NCI-H82 treated with DMSO at 0.1 percent for 48 hours (cell line): Measurements from ENCODE around the gene MGAT1.
"Not testable (repeated sequence)": the region's sequence is repeated elsewhere in the genome, so short reads cannot be mapped to it uniquely, and the experiment has no call there.

Source experiments
- DNase-seq: peaks from one replicate; lab custom pipeline; 2025; ENCODE audit not compliant: unreplicated experiment; lab: John Stamatoyannopoulos, UW

The MGAT1 gene

DNA sequence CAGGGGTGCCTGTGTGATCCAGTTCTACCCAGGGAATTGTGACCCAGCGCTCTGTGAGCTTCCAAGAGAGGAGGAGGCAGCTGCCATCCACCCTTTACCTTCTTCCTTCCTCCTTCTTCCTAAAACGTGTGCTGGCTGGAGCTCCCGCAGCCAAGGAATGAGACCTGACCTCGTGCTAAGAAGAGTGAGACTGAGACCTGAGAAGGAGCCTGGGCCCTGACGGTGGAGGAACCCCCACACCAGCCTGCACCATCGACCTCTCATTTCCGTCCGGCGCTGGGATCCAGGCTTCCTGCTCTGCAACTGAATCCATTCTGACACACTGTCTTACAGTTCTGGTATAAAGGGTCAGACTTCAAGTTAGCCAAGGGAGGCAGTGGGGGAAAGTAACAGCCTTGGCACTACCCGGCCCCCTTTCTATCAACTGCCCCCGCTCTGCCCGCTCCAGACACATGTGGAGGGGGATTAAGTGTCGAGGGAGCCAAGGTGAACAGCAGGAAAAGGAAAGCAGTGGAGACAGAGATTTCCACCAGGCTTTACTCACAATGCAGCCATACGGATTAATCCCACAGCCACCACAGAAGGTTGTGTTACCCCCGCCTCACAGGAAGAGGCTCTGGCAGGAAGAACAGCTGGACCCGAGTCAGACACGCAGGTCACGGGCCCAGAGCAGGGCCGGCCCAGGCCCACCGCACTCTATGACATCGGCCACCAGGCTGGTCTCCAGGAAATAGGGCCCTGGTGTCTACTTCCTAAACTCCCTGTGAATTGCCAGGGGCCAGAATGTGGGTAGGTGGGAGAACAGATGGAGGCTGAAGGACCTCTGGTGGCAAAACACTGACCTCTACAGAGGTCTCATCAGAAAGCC is 15.8 kb downstream of the MGAT1 start:
- peak; percentile 21 for DNase-seq

DNA sequence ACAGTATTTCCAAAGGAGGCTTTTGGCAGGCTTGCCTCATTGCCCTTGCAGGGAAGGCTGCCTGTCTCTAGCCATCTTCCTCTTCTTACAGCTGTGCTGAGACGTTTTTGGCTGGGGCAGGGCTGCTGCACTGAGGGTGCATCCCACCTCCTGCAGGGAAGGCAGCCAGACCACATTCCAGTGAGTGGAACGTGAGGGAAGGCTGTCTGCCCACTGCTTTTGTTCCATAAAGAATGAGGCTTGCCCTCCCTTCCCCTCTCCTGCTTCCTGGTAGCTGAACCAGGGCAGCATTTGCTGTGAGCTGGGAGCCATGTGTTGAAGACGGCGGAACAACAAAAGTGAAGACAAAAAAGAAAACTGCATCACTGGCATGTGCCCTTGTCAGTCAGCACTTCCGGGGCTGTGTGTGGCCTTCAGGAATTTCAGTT is 16.8 kb downstream of the MGAT1 start:
- no peak for DNase-seq

DNA sequence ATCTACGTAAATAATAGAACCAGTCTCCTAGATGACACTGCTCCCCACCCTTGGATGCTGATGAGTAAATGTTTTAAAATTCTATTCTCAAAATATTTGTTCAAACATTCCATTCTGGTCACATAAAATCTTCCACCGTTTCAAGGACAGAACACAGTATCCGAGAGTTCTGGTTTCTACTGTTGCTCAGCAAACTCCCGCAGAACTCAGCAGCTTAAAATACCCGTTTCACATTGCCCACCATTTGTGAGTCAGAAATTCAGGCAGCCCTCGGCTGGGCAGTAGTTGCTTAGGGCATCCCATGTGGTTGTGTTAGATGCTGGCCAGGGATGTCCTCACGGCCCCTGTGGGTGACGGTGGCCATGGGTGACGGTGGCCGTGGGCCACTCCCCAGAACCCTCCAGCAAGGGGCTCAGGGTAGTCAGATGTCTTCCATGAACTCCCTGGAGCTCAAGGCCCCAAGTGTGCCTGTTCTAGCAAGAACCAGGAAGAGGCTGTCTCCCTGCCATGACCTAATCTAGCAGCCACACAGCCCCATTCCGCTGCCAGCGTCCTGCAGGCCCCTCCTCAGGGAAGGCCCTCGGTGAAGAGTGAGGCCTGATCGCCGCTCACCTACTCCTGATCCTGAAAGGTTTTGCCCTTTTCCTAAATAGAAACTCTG is 17.4 kb downstream of the MGAT1 start:
- no peak for DNase-seq

DNA sequence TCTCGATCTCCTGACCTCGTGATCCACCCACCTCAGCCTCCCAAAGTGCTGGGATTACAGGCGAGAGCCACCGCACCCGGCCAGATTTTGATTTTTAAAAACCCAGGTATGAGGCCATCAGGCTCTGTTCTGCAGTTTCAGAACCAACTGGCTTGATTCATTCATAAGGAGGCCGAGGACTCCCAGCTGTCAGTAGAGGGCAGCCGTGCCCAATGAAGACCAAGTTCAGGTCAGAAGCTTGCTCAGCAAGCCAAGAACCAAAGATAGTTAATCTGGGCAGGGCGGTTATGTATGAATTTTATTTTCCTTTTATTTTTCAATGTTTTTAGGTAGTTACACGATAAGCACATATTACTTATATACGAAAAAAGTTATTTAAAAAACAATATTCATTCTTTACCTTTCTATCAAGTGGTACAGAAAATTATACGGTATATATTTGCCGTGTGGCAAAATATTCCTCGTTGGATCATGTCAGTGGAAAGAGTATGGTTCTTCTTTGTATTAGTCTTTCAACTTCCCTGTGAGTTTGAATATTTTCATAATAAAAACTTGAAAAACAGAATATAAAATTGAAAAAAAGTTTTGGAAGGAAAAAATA is 18.0 kb downstream of the MGAT1 start:
- no peak for DNase-seq

DNA sequence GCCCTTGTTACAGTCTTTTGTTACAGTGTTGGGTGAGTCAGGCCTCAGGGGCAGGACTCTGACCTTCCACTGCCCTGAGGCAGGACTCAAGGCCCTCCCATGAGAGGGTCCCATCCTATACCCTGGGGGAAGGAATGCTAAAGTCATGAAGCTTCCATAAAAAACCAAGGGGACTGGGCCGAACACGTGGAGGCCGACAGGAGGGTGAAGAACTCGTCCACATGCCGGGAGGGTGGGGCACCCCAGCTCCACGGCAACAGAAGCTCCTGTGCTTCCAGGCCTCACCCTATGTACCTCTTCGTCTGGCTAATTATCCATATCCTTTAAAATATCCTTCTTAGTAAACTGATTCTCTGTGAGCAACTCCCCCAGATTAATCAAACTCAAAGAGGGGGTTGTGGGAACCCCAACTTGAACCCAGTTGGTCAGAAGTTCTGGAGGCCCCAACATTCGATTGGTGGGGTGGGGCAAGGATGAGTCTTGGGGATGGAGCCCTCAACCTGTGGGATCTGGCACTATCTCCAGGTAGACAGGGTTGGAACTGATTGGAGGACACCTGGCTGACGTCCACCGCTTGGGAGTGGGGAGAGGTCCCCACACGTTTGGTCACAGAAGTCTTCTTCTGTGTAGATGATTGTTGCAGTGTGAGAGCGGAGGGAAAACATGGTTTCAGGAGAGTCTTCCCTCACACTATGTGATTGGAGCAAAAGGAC is 19.1 kb downstream of the MGAT1 start:
- DNase-seq = no peak

DNA sequence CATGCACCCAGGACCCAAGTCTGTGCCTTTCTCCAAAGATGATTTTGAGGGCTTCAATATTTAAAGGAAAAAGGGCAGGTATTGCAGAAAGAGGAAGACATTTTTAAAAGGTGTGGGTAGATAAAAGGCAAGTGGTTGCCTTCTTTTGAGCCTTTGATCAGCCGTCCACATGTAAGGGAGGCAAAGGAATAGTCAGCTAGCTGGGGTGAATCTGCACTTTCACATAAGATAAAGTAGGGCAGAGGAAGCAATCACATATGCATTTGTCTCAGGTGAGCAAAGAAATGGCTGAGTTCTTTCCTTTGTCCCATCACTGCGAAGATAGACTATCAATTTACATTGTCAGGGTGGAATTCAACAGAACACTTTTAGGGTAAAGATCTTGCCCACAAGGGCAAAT is 19.9 kb downstream of the MGAT1 start:
- DNase-seq = no peak

DNA sequence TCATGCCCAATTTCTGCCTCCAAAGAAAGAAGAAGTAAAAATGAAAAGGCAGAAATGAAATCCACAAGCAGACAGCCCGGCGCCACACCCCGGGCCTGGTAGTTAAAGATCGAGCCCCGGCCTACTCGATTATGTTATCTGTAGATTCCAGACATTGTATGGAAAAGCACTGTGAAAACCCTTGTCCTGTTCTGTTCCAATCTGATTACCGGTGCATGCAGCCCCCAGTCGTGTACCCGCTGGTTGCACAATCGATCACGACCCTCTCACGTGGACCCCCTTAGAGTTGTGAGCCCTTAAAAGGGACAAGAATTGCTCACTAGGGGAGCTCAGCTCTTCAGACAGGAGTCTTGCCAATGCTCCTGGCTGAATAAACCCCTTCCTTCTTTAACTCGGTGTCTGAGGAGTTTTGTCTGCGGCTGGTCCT is 20.7 kb downstream of the MGAT1 start:
- DNase-seq = not testable (repeated sequence)

DNA sequence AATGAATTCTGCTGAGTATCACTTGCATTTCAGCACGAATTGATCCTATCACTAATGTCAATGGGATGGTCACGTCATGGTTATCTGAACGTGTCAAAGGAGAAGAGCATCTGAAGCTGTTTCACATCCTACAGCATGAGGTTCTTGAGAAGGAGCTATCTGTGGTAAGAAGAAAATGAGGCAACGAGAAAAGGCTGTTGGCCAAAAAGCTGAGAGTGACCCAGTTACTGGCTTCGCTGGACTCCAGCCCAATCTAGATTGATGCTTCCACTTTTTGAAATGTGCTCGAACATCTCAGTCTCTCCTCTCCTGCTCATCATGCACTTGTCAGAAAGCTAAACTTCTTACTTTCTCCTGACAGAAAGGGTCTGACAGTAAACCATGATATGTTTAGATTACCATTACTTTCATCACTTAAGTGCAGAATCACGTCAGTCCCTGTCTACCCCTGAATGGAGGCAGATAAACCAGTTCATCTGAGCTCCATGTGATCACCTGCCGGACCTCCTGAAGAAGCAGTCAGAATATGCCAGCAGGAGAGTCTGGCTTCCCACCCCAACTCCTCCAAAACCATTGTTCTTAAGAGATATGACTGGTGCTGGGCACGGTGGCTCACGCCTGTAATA is 22.5 kb downstream of the MGAT1 start:
- no peak for DNase-seq

DNA sequence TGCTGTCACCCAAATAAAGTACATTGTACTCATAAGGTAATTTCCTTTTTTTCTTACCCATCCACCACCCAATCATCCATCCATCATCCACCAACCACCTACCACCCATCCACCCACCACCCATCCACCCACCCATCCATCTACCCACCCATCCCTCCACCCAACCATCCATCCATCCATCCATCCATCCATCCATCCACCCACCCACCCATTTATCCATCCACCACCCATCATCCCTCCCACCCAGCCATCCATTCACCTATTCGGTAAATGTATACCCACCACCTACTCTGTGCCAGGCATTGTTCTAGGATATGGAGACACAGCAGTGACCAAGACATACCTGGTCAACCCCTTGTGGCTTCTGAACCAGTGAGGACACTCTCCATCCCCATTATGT is 25.1 kb downstream of the MGAT1 start:
- DNase-seq = no peak

DNA sequence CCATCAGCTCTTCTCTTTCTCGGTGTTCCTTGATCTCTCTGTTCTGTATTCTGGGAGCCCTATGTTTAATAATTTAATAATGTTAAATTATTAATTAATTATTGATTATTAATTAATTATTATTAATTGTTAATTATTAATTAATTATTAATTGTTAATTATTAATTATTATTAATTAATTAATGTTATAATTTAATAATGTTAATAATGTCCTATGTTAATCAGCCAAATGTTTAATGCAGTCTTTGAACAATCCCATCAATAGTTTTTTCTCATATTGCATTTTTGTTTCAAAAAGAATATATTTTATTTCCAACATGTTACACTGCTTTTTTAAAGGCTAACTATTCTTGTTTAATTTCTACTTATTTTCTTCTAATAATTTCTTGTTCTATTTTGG is 26.2 kb downstream of the MGAT1 start:
- no peak for DNase-seq

DNA sequence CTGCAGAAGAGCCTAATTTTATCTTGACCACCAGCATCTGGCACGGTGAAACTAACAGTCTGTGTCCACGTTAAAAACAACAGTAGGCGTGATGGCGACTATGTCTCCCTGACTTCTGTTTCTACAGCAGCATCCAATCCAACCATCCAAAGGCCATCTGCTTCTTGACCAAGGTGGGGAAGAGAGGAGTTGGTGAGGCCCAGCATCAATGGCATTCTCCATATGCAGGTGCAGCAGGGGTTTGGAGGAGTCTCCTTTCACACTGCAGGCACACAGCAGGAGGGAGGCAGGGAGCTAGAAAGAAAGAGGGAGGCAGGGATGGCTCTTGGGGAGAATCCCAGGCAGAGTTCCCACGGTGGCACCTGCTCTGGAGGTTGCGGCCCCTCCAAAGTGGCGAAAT is 27.0 kb downstream of the MGAT1 start:
- DNase-seq = no peak

DNA sequence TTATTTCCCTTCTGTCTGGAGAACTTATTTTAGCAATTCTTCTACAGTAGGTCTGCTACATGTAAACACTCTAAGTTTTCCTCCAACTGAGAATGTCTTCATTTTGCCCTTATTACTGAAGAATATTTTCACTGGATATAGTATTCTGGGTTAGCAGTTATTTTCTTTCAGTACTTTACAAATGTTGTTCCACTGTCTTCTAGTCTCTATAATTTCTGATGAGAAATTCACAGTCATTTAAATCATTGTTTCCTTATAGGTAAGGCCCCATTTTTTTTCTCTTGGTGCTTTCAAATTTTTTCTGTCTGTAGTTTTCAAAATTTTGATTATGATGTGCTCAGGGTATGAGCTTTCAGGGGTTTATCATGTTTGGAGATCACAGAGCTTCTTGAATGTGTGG is 30.8 kb downstream of the MGAT1 start:
- DNase-seq = no peak

DNA sequence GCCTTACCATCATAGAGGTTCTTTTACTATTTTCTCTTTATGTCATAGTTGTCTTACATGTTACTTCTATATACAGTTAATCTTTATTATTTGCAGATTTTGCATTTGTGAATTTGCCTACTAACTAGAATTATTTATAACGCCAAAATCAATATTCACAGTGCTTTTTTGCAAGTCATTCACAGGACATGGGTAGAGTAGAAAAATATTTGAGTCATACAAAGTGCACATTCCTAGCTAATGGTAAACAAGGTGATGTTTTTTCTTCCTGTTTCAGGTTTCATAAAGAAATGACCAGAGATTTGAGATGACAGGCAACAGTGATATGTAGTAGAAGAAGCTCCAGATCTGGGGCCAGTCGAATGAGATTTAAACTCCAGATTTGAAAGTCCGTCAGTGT is 32.8 kb downstream of the MGAT1 start:
- DNase-seq = no peak

DNA sequence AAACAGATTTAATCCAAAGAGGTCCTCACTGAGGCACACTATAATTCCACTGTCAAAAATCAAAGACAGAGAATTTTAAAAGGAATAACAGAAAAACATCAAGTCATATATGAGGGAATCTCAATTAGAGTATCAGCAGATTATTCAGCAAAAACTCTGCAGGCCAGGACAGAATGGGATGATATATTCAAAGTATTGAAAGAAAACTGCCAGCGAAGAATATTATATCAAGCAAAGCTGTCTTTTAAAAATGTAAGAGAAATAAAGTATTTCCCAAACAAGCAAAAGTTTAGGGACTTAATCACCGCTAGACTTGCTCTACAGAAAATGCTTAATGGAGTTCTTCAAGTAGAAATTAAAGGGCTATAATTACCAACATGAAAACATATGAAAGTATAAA is 47.0 kb downstream of the MGAT1 start:
- no peak for DNase-seq

DNA sequence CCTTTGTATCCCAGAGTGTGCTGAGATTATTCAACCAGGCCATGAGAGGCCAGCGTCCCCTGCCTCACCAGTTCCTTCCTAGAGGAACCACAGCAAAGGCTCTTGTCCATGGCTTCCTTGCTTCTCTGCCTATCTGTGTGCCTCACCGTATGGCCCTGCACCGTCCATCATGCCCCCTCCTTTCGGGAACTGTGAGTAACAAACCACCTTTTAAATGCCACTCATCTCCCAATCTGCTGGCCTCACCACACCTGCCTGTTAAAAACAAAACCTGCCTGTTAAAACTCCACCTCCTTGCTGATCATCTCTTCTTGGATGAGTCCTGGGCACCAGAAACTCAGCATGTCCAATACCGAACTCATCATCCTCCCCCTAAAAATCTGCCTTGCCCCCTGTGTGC is 58.4 kb downstream of the MGAT1 start:
- no peak for DNase-seq

DNA sequence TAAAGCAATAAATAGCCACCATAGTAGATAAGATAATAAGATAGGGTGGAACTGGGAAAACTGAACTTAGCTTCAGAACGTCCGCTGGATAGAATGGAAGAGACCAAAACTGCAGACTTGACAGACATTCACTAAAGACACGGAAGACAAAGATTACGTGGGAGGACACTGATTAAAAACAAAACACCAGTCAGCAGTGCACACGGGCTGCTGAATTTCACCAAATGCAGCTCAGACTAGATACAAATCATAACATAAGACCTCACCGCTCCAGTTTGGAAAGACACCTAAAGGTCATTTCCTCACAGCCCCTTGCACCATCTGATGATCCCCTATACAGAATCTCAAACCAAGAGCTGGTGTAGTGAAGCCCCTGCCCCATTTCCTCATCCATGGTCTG is 59.9 kb downstream of the MGAT1 start:
- DNase-seq = no peak

DNA sequence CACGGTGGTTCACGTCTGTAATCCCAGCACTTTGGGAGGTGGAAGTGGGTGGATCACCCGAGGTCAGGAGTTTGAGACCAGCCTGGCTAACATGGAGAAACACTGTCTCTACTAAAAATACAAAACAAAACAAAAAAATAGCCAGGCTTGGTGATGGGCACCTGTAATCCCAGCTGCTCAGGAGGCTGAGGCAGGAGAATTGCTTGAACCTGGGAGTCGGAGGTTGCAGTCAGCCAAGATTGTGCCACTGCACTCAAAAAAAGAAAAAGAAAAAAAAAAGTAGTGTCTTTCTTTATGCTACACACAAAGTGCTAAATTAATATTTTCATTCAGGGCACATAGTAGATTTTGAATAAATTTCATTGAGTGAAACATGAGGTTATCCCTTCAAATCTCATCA is 61.7 kb downstream of the MGAT1 start:
- not testable (repeated sequence) for DNase-seq

DNA sequence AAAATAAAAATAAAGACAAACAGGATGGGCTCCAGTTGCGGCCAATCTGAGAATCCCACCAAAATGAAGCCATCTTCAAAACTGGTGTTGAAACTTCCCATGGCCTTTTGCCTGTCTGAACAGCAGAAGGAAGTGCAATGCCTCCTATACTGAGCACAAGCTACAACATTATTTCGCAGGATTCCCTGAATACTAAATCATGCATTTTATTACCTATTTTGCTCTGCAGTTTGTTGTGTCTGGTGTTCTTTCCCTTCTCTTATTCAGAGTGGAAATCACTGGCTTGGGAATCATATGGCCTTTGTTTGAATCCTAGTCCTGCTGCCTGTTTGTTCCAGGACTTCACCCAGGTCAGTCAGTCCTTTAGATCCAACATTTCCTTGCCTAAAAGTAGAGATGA is 62.6 kb downstream of the MGAT1 start, which contains the start of gene OR2Y1:
TSS of gene OR2Y1 (minus strand) at position 101 of the 400 bp plus-strand sequence. CDS start at position 101, 0 bp downstream.
- no peak for DNase-seq

DNA sequence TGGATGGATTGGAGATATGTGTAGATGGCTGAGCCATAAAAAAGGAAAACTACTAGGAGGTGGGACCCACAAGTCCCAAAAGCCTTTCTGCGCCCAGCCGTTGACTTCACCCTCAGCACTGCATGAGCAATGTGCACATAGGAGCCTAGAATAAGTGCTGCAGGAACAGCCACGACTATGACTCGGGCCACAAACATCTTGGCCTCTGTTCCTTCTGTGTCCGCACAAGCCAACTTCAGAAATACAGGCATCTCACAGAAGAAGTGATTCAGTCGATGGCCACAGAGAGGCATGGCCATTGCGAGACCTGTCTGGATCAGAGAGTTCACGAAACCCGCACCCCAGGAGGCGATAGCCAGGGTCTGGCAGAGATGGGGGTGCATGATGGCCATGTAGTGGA is 63.3 kb downstream of the MGAT1 start:
- DNase-seq = no peak

DNA sequence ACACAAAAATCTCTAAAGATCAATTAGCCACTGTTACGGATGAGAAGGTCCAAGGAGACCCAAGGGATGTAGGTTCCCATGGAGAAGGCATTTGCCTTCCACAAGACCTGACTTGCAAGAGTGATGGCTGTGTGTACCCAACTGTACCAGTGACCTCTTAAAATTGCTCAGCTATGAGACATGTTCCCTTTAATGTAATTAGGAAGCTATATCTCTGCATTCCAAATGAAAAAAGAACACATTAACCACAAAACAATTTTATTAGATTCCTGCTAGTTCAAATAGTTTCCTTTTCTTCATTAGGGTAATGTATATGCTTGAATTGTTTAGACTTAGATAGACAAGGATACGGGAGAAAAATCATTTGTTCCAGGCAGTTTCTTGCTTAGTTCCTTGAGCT is 66.1 kb downstream of the MGAT1 start:
- DNase-seq = no peak
